K562 (cell line): ENCODE measurements around the gene LACTBL1. TPM values are rescaled to one million over a fixed set of nuclear protein-coding genes. Genes with fewer than 3 reads are reported as not detected.

ENCODE experiments used
- ATAC-seq: fragments of 200-7000 bp; cut with Tn5 transposase; 3 replicates; pipeline ENCODE4 v1.9.1; 2020; ENCODE audit warnings: moderate library complexity
- BruUV-seq: library from RNA; stranded (reverse); fragments of 400-500 nt; replicated peaks from 2 replicates; lab custom pipeline; 2021; lab: Mats Ljungman, UMichigan
- CTCF ChIA-PET: fragments of 300-600 bp; formaldehyde crosslinking; extraction: SDS; loops from one replicate; lab custom pipeline; 2021; ENCODE audit warnings: low intra/inter-chr PET ratio; lab: Yijun Ruan, JAX
- POLR2A ChIA-PET: fragments of 300-600, 350-650 bp; sonication (Branson Sonifier 250); formaldehyde crosslinking; extraction: SDS; loops from one replicate; lab custom pipeline; 2021; ENCODE audit warnings: antibody characterized with exemption, inconsistent platforms; lab: Yijun Ruan, JAX
- DNase-seq, 4 experiments: peaks; one replicate each; pipeline versions ENCODE4 v3.0.0 to v3.0.0-alpha.2; 2011 to 2018; ENCODE audit warnings: low spot score in 3 of 4, mixed read lengths in 3 of 4; ENCODE audit errors: extremely low read depth in 1 of 4
- FAIRE-seq: peaks from 2 replicates; lab custom pipeline; 2011; peaks lifted over from hg19 to GRCh38; lab: Jason Lieb, UNC
- H2AFZ ChIP-seq: 2 replicates; pipeline ENCODE4 v1.6.0; 2011; ENCODE audit warnings: low read depth, low read length, control low read depth, inconsistent platforms
- H3K27ac ChIP-seq: fragments of 200-600 bp; 3 replicates; pipeline ENCODE4 v1.8.0; 2011; ENCODE audit warnings: low read depth, mild to moderate bottlenecking, control low read depth, inconsistent platforms, low read length, moderate library complexity, mixed read lengths; ENCODE audit errors: extremely low read depth
- H3K27me3 ChIP-seq, 2 experiments: fragments of 300-600 bp in 1 of 2; 2 replicates in 1 of 2; 3 replicates in 1 of 2; pipeline versions ENCODE4 v1.6.0 to v1.8.0; 2011; ENCODE audit warnings: inconsistent platforms in 2 of 2, low read length in 2 of 2, mild to moderate bottlenecking in 1 of 2, mixed read lengths in 1 of 2, moderate library complexity in 1 of 2; ENCODE audit not compliant: control insufficient read depth in 2 of 2, insufficient read depth in 2 of 2
- H3K36me3 ChIP-seq: fragments of 300-600 bp; 3 replicates; pipeline ENCODE4 v1.8.0; 2011; ENCODE audit warnings: mild to moderate bottlenecking, low read length, inconsistent platforms; ENCODE audit not compliant: control insufficient read depth, insufficient read depth
- H3K4me1 ChIP-seq, 2 experiments: fragments of 200-600 bp in 1 of 2; replicated peaks in 1 of 2; 2 replicates in 1 of 2; 3 replicates in 1 of 2; pipeline versions ENCODE4 v1.5.1 to v1.8.0; 2011; ENCODE audit warnings: inconsistent platforms in 2 of 2, low read length in 2 of 2, mild to moderate bottlenecking in 1 of 2, mixed read lengths in 1 of 2, moderate library complexity in 1 of 2; ENCODE audit not compliant: control insufficient read depth in 2 of 2, insufficient read depth in 2 of 2
- H3K4me2 ChIP-seq: 2 replicates; pipeline ENCODE4 v1.6.1; 2011; ENCODE audit warnings: low read length, control low read depth, inconsistent platforms, mixed read lengths; ENCODE audit not compliant: insufficient read depth
- H3K4me3 ChIP-seq: fragments of 200-600 bp; sonication (generic), shearing (Covaris generic); 2 replicates; pipeline ENCODE4 v1.5.1; 2016; ENCODE audit warnings: control low read depth, inconsistent platforms
- H3K79me2 ChIP-seq: fragments of 200-600 bp; 3 replicates; pipeline ENCODE4 v1.8.0; 2011; ENCODE audit warnings: low read length, inconsistent platforms; ENCODE audit not compliant: control insufficient read depth, insufficient read depth
- H3K9ac ChIP-seq, 2 experiments: 2 replicates each; pipeline versions ENCODE4 v1.6.0 to v1.6.1; 2011; ENCODE audit warnings: low read depth in 2 of 2, low read length in 2 of 2, control low read depth in 1 of 2, inconsistent platforms in 1 of 2, mild to moderate bottlenecking in 1 of 2, mixed read lengths in 1 of 2; ENCODE audit not compliant: insufficient read depth in 1 of 2
- H3K9me1 ChIP-seq: one replicate; pipeline ENCODE4 v1.6.0; 2011; ENCODE audit warnings: inconsistent platforms, mild to moderate bottlenecking, low read length, moderate library complexity; ENCODE audit not compliant: control insufficient read depth, insufficient read depth
- H3K9me3 ChIP-seq: replicated peaks from 2 replicates; pipeline ENCODE4 v1.5.1; 2011; ENCODE audit warnings: low read depth, low read length, inconsistent platforms; ENCODE audit not compliant: control insufficient read depth, insufficient read depth
- H4K20me1 ChIP-seq: replicated peaks from 2 replicates; pipeline ENCODE4 v1.6.1; 2011; ENCODE audit warnings: low read length, inconsistent platforms, mixed read lengths; ENCODE audit not compliant: control insufficient read depth, insufficient read depth
- ATF7 ChIP-seq: fragments of 450-650 bp; IDR thresholded peaks from 2 replicates; pipeline ENCODE4 v1.7.1; 2014; ENCODE audit warnings: mild to moderate bottlenecking, moderate library complexity
- CBFA2T3 ChIP-seq: fragments of 450-650 bp; IDR thresholded peaks from 2 replicates; pipeline ENCODE4 v1.6.1; 2017
- CHAMP1 ChIP-seq: fragments of 450-650 bp; IDR thresholded peaks from 2 replicates; pipeline ENCODE4 v1.6.1; 2016; ENCODE audit warnings: mild to moderate bottlenecking
- ETS2 ChIP-seq: IDR thresholded peaks from 2 replicates; pipeline ENCODE4 v1.6.1; 2016; ENCODE audit warnings: borderline replicate concordance, missing genetic modification characterization, mild to moderate bottlenecking, moderate library complexity, missing compliant biosample characterization; ENCODE audit not compliant: poor library complexity, severe bottlenecking
- HMGN3 ChIP-seq: IDR thresholded peaks from 2 replicates; pipeline ENCODE4 v1.6.1; 2011; ENCODE audit warnings: borderline replicate concordance, low read depth, mild to moderate bottlenecking, mixed read lengths, low read length; ENCODE audit not compliant: insufficient read length; ENCODE audit errors: extremely low read depth
- JUN ChIP-seq, 2 experiments: sonication (generic) in 1 of 2; formaldehyde crosslinking in 1 of 2; IDR thresholded peaks; 2 replicates each; pipeline versions ENCODE4 v1.6.1 to v1.8.0; 2012 to 2022; ENCODE audit warnings: borderline replicate concordance in 2 of 2, mild to moderate bottlenecking in 2 of 2, improper control_type of control experiment in 1 of 2, low read depth in 1 of 2, low read length in 1 of 2, missing genetic modification reagents in 1 of 2
- JUND ChIP-seq, 2 experiments: IDR thresholded peaks; 2 replicates in 1 of 2; 3 replicates in 1 of 2; pipeline ENCODE4 v1.6.1; 2011; ENCODE audit warnings: borderline replicate concordance in 2 of 2, low read depth in 2 of 2, low read length in 2 of 2, improper control_type of control experiment in 1 of 2, missing biosample characterization in 1 of 2, missing genetic modification characterization in 1 of 2, missing genetic modification reagents in 1 of 2
- KDM2B ChIP-seq: fragments of 250-450 bp; sonication (Bioruptor Pico); IDR thresholded peaks from 2 replicates; pipeline ENCODE4 v1.8.0; 2021; ENCODE audit warnings: mild to moderate bottlenecking, moderate library complexity
- SMC3 ChIP-seq: conservative IDR thresholded peaks from 2 replicates; pipeline ENCODE4 v1.6.1; 2011; ENCODE audit warnings: low read depth, low read length, improper control_type of control experiment; ENCODE audit not compliant: insufficient read depth
- SREBF2 ChIP-seq: sonication (generic); formaldehyde crosslinking; IDR thresholded peaks from 2 replicates; pipeline ENCODE4 v1.4.0; 2020; ENCODE audit warnings: mild to moderate bottlenecking, missing genetic modification reagents
- XRCC3 ChIP-seq: fragments of 450-650 bp; IDR thresholded peaks from 2 replicates; pipeline ENCODE4 v1.6.1; 2017; ENCODE audit warnings: mild to moderate bottlenecking, moderate library complexity
- ZFP36 ChIP-seq: fragments of 150-350 bp; IDR thresholded peaks from 2 replicates; pipeline ENCODE4 v1.6.1; 2018; ENCODE audit warnings: low read length, low read depth; ENCODE audit not compliant: partially characterized antibody
- ZNF316 ChIP-seq: fragments of 450-650 bp; IDR thresholded peaks from 2 replicates; pipeline ENCODE4 v1.6.1; 2016
- ZNF507 ChIP-seq: conservative IDR thresholded peaks from 2 replicates; pipeline ENCODE4 v1.6.1; 2017; ENCODE audit warnings: missing genetic modification characterization, missing compliant biosample characterization
- ZNF699 ChIP-seq: fragments of 250-450 bp; sonication (Bioruptor Pico); IDR thresholded peaks from 2 replicates; pipeline ENCODE4 v1.8.0; 2021; ENCODE audit warnings: mild to moderate bottlenecking, moderate library complexity; ENCODE audit not compliant: insufficient replicate concordance
- ZNF75A ChIP-seq: fragments of 450-650 bp; formaldehyde crosslinking; IDR thresholded peaks from 2 replicates; pipeline ENCODE4 v1.4.0; 2020; ENCODE audit warnings: mild to moderate bottlenecking
- WGBS: fragments of 100-300 bp; shearing (Covaris generic); methylation state at CpG from one replicate; pipeline ENCODE4 v1.1.6; 2016; ENCODE audit warnings: low coverage, mixed read lengths; ENCODE audit not compliant: insufficient coverage; ENCODE audit errors: missing lambda C conversion rate; 5-methylcytosine and 5-hydroxymethylcytosine counted together
- in situ Hi-C: fragments of 300-500 bp; cut with MboI; formaldehyde crosslinking; loops from 4 replicates; pipeline ENCODE4 v1.15.0; 2018; ENCODE audit warnings: inconsistent platforms, mixed read lengths
- intact Hi-C: fragments of 100-400 bp; cut with micrococcal nuclease; formaldehyde crosslinking; loops from 2 replicates; pipeline ENCODE4 v1.14.2; 2022
- polyA plus RNA-seq, 8 experiments: library from polyadenylated mRNA; depleted of rRNA in 4 of 8; stranded (reverse) in 5 of 8; unstranded in 3 of 8; fragments of >200 nt; fragmentation: Nextera tagmentation in 2 of 8; fragmentation: Illumina TruSeq in 1 of 8; extraction: Ambion mirVana in 2 of 8; extraction: Trizol in 1 of 8; gene quantifications; 2 replicates each; pipeline versions ENCODE4 v1.2.1 to v1.2.3, GENCODE V29; 2011 to 2014; ENCODE audit warnings: inconsistent platforms in 1 of 8, missing spikeins in 1 of 8
- total RNA-seq, 7 experiments: library from RNA; depleted of rRNA in 6 of 7; stranded (reverse); fragments of >200 nt in 6 of 7; fragmentation: Illumina TruSeq in 2 of 7; extraction: Trizol in 2 of 7; gene quantifications; 2 replicates each; pipeline versions ENCODE4 v1.2.1 to v1.2.3, GENCODE V29; 2011 to 2021; ENCODE audit warnings: low replicate concordance in 1 of 7

The LACTBL1 gene
- total and polyA plus RNA-seq, 9 of the 15 experiments (the other 6 are each of a cell fraction or from before 2014, with no cell fraction given): not detected

GRCh38 chr1:22971611-22972405 is 858 bp downstream of the LACTBL1 start:
- in situ Hi-C loops (loop anchor here (10.0 kb wide), 2 partner anchors 123 to 563 kb away; partner anchors contain the start of gene E2F2), intact Hi-C loops (loop anchor here (10.0 kb wide), 1 partner anchor 563 kb away; the partner anchor contains the start of gene E2F2)
- FAIRE-seq (peak; percentile 15), ATAC-seq (peak; percentile 39; the same call in 2 of the 3 replicates), DNase-seq (peak in 1 of 4 experiments; percentile 34)
- Histone ChIP-seq H3K79me2 (no peaks in the 10 kb centered on the region), H3K4me3 (no peak overlapping the region), H2AFZ (no peak overlapping the region), H4K20me1 (no peaks in the 10 kb centered on the region), H3K27ac (no peak overlapping the region), H3K4me1 (peaks cover 0 to 4% of the 10 kb centered on the region in 2 experiments; a peak in 2 of 5 replicates), H3K9me3 (no peaks in the 10 kb centered on the region), H3K9ac (no peak overlapping the region), H3K27me3 (peaks cover 15 to 28% of the 10 kb centered on the region in 2 experiments), H3K36me3 (no peaks in the 10 kb centered on the region), H3K4me2 (no peak overlapping the region), H3K9me1 (peaks cover 4% of the 10 kb centered on the region)
- BruUV-seq: no TSS peak
- ChIA-PET POLR2A (interaction anchor here (0.7 to 1.1 kb wide), 6 partner anchors 10 to 256 kb away, joined by 3 to 4 read pairs (median 4); no protein-coding TSS in a partner anchor), CTCF (interaction anchor here (0.6 kb wide), 2 partner anchors 667 to 1032 kb away, joined by 3 to 4 read pairs; no protein-coding TSS in a partner anchor)
- 4% methylated on average over 5 of the region's 5 CpGs for WGBS
- peak; percentile 75; the same call in 1 of the 2 replicates for TF ChIP-seq JUN (IDR thresholded peaks at IDR 0.05; ENCODE audit: borderline replicate concordance, low read depth, low read length)
- TF ChIP-seq JUN (CRISPR knock-in tag; IDR thresholded peaks at IDR 0.05; ENCODE audit: borderline replicate concordance): no peak
- TF ChIP-seq KDM2B (CRISPR knock-in tag): no peak
- TF ChIP-seq SREBF2: no peak
- TF ChIP-seq JUND (IDR thresholded peaks at IDR 0.05; ENCODE audit: borderline replicate concordance, low read depth, low read length): peak; percentile 89
- peak; percentile 90 for TF ChIP-seq JUND (tag; IDR thresholded peaks at IDR 0.05; ENCODE audit: borderline replicate concordance, low read depth, low read length)
- no peak for TF ChIP-seq SMC3
- TF ChIP-seq ZNF316: no peak
- no peak for TF ChIP-seq ZNF75A
- TF ChIP-seq XRCC3: no peak
- TF ChIP-seq HMGN3: no peak
- TF ChIP-seq ZNF507 (tag): no peak
- TF ChIP-seq ZFP36: peak; percentile 61
- no peak for TF ChIP-seq ZNF699 (CRISPR knock-in tag)
- TF ChIP-seq ETS2 (tag): no peak
- no peak for TF ChIP-seq CHAMP1
- peak; percentile 95 for TF ChIP-seq ATF7
- TF ChIP-seq CBFA2T3: peak; percentile 43; the same call in 1 of the 2 replicates
